SK-N-SH treated with all-trans-retinoic acid at 6 μM for 48 hours (cell line): ENCODE measurements around the gene CTDSP2.

Source experiments
- CSDC2 ChIP-seq: fragments of 250-450 bp; sonication (Bioruptor Pico); IDR thresholded peaks from 2 replicates; pipeline ENCODE4 v1.5.0; 2020; ENCODE audit warnings: mild to moderate bottlenecking, moderate library complexity
- ESRRG ChIP-seq: fragments of 250-450 bp; sonication (Bioruptor Pico); IDR thresholded peaks from 2 replicates; pipeline ENCODE4 v1.6.1; 2021; ENCODE audit warnings: mild to moderate bottlenecking
- GLIS3 ChIP-seq: fragments of 250-450 bp; sonication (Bioruptor Pico); IDR thresholded peaks from 2 replicates; pipeline ENCODE4 v1.5.0; 2020; ENCODE audit warnings: mild to moderate bottlenecking, moderate library complexity
- ISL1 ChIP-seq: fragments of 250-450 bp; sonication (Bioruptor Pico); IDR thresholded peaks from 2 replicates; pipeline ENCODE4 v2.1.2; 2022; ENCODE audit warnings: mild to moderate bottlenecking, moderate library complexity
- PPARA ChIP-seq: fragments of 250-450 bp; sonication (Bioruptor Pico); IDR thresholded peaks from 2 replicates; pipeline ENCODE4 v1.5.0; 2020; ENCODE audit warnings: mild to moderate bottlenecking, borderline replicate concordance
- RARB ChIP-seq: fragments of 250-450 bp; sonication (Bioruptor Pico); IDR thresholded peaks from 2 replicates; pipeline ENCODE4 v1.8.0; 2021; ENCODE audit warnings: mild to moderate bottlenecking, moderate library complexity
- TCF4 ChIP-seq: fragments of 250-450 bp; sonication (Bioruptor Pico); IDR thresholded peaks from 2 replicates; pipeline ENCODE4 v1.8.0; 2021; ENCODE audit warnings: mild to moderate bottlenecking, moderate library complexity, borderline replicate concordance
- ZFP3 ChIP-seq: fragments of 250-450 bp; sonication (Bioruptor Pico); IDR thresholded peaks from 2 replicates; pipeline ENCODE4 v1.5.0; 2020; ENCODE audit warnings: mild to moderate bottlenecking, moderate library complexity
- ZFP30 ChIP-seq: fragments of 450-650 bp; formaldehyde crosslinking; IDR thresholded peaks from 2 replicates; pipeline ENCODE4 v1.5.0; 2022; ENCODE audit warnings: mild to moderate bottlenecking, moderate library complexity
- ZNF565 ChIP-seq: fragments of 450-650 bp; formaldehyde crosslinking; conservative IDR thresholded peaks from 2 replicates; pipeline ENCODE4 v1.5.0; 2020; ENCODE audit warnings: low read depth, mild to moderate bottlenecking, moderate library complexity
- TF ChIP-seq, protein P1 (sequence below): fragments of 250-450 bp; sonication (Bioruptor Pico); IDR thresholded peaks from 2 replicates; pipeline ENCODE4 v1.8.0; 2020; ENCODE audit warnings: mild to moderate bottlenecking, moderate library complexity, borderline replicate concordance
- TF ChIP-seq, protein P2 (sequence below): fragments of 250-450 bp; sonication (Bioruptor Pico); IDR thresholded peaks from 2 replicates; pipeline ENCODE4 v1.5.0; 2020; ENCODE audit warnings: mild to moderate bottlenecking, moderate library complexity
- TF ChIP-seq, protein P3 (sequence below): fragments of 250-450 bp; sonication (Bioruptor Pico); IDR thresholded peaks from 2 replicates; pipeline ENCODE4 v1.8.0; 2021; ENCODE audit warnings: low read depth, mild to moderate bottlenecking, moderate library complexity, borderline replicate concordance
- TF ChIP-seq, protein P4 (sequence below): fragments of 250-450 bp; sonication (Bioruptor Pico); IDR thresholded peaks from 2 replicates; pipeline ENCODE4 v1.5.1; 2020; ENCODE audit warnings: low read depth, mild to moderate bottlenecking, moderate library complexity

DNA sequence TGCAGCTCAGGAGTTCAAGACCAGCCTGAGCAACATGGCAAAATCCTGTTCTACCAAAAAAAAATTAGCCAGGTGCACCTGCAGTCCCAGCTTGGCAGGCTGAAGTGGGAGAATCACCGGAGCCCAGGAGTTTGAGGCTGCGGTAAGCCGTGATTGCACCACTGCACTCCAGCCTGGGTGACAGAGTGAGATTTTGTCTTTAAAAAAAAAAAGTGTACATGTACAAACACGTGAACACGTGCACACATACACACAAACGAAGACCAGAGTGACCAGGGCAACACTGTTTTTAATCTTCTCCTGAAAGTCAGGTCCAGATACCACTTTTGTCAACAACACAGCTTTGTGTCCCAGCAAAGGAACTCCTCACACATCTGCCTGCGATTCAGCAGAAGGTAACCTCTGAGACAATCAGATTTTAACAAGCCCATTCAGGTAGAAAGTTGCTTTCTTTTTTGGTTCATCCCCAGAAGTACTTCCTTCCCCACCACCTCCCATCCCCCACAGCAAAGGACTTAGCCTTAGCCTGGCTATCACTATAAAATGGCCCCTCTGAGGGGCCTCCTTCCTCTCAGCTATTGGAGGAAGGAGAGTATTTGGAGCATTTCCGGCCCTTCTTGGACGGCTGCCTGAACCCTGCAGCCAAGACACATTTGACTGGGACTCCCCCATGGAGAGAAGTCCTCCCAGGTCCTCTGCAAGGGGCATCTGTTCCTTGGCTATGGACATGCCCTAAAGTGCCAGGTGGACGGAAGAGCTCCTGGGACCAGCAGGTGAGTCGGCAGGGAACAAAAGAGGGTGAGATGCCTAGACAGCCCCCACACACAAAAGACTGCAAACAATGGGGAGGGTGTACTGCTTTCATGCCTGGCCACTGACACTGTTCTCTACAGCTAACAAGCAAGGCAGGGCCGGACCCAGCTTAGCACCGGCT, 9.8 kb downstream of the CTDSP2 start:
- TF ChIP-seq, protein P1, sequence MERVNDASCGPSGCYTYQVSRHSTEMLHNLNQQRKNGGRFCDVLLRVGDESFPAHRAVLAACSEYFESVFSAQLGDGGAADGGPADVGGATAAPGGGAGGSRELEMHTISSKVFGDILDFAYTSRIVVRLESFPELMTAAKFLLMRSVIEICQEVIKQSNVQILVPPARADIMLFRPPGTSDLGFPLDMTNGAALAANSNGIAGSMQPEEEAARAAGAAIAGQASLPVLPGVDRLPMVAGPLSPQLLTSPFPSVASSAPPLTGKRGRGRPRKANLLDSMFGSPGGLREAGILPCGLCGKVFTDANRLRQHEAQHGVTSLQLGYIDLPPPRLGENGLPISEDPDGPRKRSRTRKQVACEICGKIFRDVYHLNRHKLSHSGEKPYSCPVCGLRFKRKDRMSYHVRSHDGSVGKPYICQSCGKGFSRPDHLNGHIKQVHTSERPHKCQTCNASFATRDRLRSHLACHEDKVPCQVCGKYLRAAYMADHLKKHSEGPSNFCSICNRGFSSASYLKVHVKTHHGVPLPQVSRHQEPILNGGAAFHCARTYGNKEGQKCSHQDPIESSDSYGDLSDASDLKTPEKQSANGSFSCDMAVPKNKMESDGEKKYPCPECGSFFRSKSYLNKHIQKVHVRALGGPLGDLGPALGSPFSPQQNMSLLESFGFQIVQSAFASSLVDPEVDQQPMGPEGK (CRISPR knock-in tag), result peak; percentile 71; the same call in 1 of the 2 replicates
- TF ChIP-seq, protein P2, sequence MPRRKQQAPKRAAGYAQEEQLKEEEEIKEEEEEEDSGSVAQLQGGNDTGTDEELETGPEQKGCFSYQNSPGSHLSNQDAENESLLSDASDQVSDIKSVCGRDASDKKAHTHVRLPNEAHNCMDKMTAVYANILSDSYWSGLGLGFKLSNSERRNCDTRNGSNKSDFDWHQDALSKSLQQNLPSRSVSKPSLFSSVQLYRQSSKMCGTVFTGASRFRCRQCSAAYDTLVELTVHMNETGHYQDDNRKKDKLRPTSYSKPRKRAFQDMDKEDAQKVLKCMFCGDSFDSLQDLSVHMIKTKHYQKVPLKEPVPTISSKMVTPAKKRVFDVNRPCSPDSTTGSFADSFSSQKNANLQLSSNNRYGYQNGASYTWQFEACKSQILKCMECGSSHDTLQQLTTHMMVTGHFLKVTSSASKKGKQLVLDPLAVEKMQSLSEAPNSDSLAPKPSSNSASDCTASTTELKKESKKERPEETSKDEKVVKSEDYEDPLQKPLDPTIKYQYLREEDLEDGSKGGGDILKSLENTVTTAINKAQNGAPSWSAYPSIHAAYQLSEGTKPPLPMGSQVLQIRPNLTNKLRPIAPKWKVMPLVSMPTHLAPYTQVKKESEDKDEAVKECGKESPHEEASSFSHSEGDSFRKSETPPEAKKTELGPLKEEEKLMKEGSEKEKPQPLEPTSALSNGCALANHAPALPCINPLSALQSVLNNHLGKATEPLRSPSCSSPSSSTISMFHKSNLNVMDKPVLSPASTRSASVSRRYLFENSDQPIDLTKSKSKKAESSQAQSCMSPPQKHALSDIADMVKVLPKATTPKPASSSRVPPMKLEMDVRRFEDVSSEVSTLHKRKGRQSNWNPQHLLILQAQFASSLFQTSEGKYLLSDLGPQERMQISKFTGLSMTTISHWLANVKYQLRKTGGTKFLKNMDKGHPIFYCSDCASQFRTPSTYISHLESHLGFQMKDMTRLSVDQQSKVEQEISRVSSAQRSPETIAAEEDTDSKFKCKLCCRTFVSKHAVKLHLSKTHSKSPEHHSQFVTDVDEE (CRISPR knock-in tag), result no peak
- TF ChIP-seq, protein P3, sequence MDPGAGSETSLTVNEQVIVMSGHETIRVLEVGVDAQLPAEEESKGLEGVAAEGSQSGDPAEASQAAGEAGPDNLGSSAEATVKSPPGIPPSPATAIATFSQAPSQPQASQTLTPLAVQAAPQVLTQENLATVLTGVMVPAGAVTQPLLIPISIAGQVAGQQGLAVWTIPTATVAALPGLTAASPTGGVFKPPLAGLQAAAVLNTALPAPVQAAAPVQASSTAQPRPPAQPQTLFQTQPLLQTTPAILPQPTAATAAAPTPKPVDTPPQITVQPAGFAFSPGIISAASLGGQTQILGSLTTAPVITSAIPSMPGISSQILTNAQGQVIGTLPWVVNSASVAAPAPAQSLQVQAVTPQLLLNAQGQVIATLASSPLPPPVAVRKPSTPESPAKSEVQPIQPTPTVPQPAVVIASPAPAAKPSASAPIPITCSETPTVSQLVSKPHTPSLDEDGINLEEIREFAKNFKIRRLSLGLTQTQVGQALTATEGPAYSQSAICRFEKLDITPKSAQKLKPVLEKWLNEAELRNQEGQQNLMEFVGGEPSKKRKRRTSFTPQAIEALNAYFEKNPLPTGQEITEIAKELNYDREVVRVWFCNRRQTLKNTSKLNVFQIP (CRISPR knock-in tag), result no peak
- TF ChIP-seq, protein P4, sequence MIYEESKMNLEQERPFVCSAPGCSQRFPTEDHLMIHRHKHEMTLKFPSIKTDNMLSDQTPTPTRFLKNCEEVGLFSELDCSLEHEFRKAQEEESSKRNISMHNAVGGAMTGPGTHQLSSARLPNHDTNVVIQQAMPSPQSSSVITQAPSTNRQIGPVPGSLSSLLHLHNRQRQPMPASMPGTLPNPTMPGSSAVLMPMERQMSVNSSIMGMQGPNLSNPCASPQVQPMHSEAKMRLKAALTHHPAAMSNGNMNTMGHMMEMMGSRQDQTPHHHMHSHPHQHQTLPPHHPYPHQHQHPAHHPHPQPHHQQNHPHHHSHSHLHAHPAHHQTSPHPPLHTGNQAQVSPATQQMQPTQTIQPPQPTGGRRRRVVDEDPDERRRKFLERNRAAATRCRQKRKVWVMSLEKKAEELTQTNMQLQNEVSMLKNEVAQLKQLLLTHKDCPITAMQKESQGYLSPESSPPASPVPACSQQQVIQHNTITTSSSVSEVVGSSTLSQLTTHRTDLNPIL (CRISPR knock-in tag), result no peak
- TF ChIP-seq RARB (no peak), GLIS3 (CRISPR knock-in tag) (no peak), ZFP3 (no peak), ESRRG (CRISPR knock-in tag) (no peak), ISL1 (CRISPR knock-in tag) (no peak), ZFP30 (CRISPR knock-in tag) (no peak), ZNF565 (CRISPR knock-in tag) (no peak), PPARA (CRISPR knock-in tag) (no peak), CSDC2 (CRISPR knock-in tag) (no peak), TCF4 (CRISPR knock-in tag) (no peak)
